ENCODE measurements around the gene ERCC8.

GRCh38 chr5:60993875-60994571, 49.2 kb upstream of the ERCC8 start:
- TF ChIP-seq RAD21 (IDR thresholded peaks at IDR 0.05; ENCODE audit: low read depth) (no peak), CTCF (IDR thresholded peaks at IDR 0.05 in 2 of 3, conservative IDR thresholded peaks at IDR 0.05 in 1 of 3; ENCODE audit: borderline replicate concordance in 1 of 3, insufficient read depth in 1 of 3, low read depth in 2 of 3, low read length in 2 of 3) (no peak), EZH2 (IDR thresholded peaks at IDR 0.05) (no peak), REST (IDR thresholded peaks at IDR 0.05; ENCODE audit: low read depth) (no peak)
